Stimulated activated CD4-positive, alpha-beta T cell treated with anti-CD3 and anti-CD28 coated beads, TNF-alpha, amount 100 ng/mL, for 48 hours (primary cell): Measurements from ENCODE around the gene IL3RA.
"Not testable (repeated sequence)": the region's sequence is repeated elsewhere in the genome, so short reads cannot be mapped to it uniquely, and the experiment has no call there.

Experiments
- DNase-seq, 3 donors: peaks; one replicate each; pipeline ENCODE4 v3.0.0-alpha.2; 2020; ENCODE audit warnings: low read depth in 3 of 3

Gene IL3RA

GRCh38 chrX:1398431-1399340 lies 62.1 kb downstream of the IL3RA start:
- no peak for DNase-seq

- DNase-seq: no peak
Observed at GRCh38 chrX:1400049-1400448, 63.5 kb downstream of the IL3RA start.

GRCh38 chrX:1400742-1401471 lies 64.3 kb downstream of the IL3RA start:
- DNase-seq: no peak

GRCh38 chrX:1401611-1402430 lies 65.2 kb downstream of the IL3RA start:
- no peak for DNase-seq

GRCh38 chrX:1403228-1403627 lies 66.6 kb downstream of the IL3RA start:
- DNase-seq: no peak

GRCh38 chrX:1403867-1404266 lies 67.3 kb downstream of the IL3RA start:
- not testable (repeated sequence) for DNase-seq

GRCh38 chrX:1405769-1406168 lies 69.2 kb downstream of the IL3RA start:
- DNase-seq: not testable (repeated sequence)

GRCh38 chrX:1407035-1407434 lies 70.5 kb downstream of the IL3RA start:
- no peak for DNase-seq

GRCh38 chrX:1411326-1411725 lies 74.7 kb downstream of the IL3RA start:
- no peak for DNase-seq

GRCh38 chrX:1412551-1413161 lies 76.1 kb downstream of the IL3RA start:
- DNase-seq: no peak

- no peak for DNase-seq
Observed at GRCh38 chrX:1416327-1416784, 79.8 kb downstream of the IL3RA start.

- no peak for DNase-seq
Observed at GRCh38 chrX:1416965-1417760, 80.6 kb downstream of the IL3RA start.

GRCh38 chrX:1417921-1418771 lies 81.6 kb downstream of the IL3RA start:
- DNase-seq: no peak

GRCh38 chrX:1418901-1419544 lies 82.4 kb downstream of the IL3RA start:
- DNase-seq: no peak

GRCh38 chrX:1419545-1420355 lies 83.2 kb downstream of the IL3RA start:
- no peak for DNase-seq

GRCh38 chrX:1420371-1420770 lies 83.8 kb downstream of the IL3RA start:
- DNase-seq: no peak

- DNase-seq: no peak
Observed at GRCh38 chrX:1421433-1422134, 85.0 kb downstream of the IL3RA start.

- DNase-seq: no peak
Observed at GRCh38 chrX:1422135-1422465, 85.5 kb downstream of the IL3RA start.
